Measurements from ENCODE around the gene ERP27.

DNA sequence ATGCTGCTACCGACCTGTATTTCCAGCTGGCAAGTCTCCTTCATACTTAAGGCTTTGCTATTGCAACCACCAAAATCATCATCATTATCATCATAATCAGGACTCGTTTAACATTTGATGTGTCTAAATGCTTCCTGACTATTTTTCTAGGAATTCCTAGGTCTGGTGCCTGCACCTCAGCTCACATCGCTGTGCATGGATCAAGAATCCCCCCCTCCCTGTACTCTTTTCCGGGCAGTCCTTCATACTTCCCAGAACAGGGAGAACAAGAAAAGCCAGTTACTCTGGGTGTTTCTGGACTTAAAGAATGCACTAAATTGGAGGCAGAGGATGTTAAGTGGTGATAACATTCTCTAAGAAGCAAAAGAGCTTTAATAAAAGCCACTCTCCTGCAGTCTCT, 9.4 kb downstream of the ERP27 start:
- TF ChIP-seq EZH2 (IDR thresholded peaks at IDR 0.05; ENCODE audit: insufficient read depth, low read length) (no peak), CTCF (IDR thresholded peaks at IDR 0.05; ENCODE audit: insufficient read depth, low read depth, low read length) (no peak)

Measured in astrocyte (in vitro differentiated cells and primary cell).